HG02852 (cell line): ENCODE measurements around the gene PUM2.
"Not testable (repeated sequence)": the region's sequence is repeated elsewhere in the genome, so short reads cannot be mapped to it uniquely, and the experiment has no call there.

ENCODE experiments used
- ATAC-seq: cut with Tn5 transposase; IDR thresholded peaks from one replicate; pipeline ENCODE4 v1.9.1; 2021; ENCODE audit warnings: mild to moderate bottlenecking, moderate library complexity; ENCODE audit not compliant: unreplicated experiment

PUM2 gene

DNA sequence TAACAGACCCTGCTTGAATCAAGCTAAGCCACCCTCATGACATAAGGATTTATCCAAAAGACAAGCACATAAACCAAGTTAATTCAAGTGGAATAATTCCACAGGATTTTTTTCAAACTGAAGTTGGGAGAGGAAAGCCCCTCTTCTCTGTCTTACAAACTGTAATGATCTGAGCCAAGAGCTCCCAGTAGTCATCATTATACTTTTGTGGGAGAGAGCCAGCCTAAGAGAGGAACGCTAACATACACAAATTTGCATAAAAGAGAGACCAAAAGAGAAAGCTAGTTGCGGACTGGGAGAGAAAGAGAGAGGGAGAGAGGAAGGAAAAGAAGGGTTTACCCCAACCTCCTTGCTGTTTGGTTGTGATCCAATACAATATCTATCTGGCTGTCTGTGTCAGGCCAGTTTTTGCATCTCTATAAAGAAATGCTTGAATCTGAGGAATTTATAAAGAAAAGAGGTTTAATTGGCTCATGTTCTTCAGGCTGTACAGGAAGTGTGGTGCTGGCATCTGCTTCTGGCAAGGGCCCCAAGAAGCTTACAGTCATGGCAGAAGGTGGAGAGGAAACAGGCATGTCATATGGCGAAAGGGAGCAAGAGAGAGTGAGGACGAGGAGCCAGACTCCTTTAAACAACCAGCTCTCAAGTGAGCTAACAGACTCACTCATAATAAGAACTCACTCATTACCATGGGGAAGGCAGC is 20.8 kb upstream of the PUM2 start:
- no peak for ATAC-seq

GRCh38 chr2:20370191-20370590 is 19.5 kb upstream of the PUM2 start:
- ATAC-seq = no peak

DNA sequence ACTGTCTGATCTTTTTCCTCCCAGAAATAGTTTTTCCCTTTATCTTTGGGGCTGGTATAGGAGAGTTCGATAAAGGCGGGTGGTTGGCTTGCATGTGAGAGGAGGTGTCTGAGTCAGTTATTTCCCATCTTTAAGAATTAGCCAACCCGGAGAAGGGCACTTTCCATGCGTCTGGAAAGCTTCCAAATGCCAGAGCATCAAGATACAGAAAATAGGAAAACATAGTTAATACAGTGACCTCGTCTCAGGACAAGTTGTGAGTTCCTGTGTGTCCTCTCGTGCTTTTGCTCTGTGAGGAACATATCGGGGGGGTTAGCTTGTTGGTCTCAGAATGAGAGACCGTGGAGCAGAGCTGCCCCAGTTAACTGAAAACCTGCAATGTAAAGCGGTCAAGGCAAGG is 18.7 kb upstream of the PUM2 start:
- no peak for ATAC-seq

DNA sequence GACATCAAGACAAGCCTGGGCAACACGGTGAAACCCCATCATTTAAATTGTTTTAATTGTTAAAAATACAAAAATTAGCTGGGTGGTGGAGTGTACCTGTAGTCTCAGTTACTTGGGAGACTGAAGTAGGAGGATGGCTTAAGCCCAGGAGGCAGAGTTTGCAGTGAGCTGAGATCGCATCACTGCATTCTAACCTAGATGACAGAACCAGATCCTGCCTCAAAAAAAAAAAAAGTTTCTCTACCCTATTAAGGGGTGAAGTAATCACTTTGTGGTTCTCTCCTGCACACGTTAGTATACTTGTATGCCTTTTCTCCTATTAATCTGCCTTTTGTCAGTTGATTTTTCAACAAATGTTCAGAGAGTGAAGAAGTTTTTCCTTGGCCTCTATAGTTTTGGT is 18.1 kb upstream of the PUM2 start:
- no peak for ATAC-seq

- ATAC-seq = not testable (repeated sequence)
These were observed 17.3 kb upstream of the PUM2 start for GRCh38 chr2:20367929-20368328.

DNA sequence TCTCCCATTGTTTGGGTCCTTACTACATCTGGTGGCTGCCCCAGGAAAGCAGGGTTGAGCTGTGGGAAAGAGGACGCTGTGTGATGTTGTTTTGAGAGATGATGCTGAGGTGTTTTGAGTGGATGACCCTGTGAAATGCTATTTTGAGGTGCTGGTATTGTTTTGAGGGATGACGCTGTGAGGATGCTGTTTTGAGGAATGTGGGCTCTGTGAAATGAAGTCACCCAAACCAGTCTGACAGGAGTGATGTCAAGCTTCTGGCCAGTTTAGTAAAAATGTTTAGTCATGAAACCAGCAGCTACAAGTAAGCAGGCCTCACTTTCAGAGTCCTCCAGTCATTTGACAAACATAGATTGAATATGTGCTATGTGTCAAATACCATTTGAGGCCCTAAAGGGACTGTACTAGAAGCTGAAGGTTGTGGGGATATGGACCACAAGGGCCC is 16.1 kb upstream of the PUM2 start:
- ATAC-seq = no peak

DNA sequence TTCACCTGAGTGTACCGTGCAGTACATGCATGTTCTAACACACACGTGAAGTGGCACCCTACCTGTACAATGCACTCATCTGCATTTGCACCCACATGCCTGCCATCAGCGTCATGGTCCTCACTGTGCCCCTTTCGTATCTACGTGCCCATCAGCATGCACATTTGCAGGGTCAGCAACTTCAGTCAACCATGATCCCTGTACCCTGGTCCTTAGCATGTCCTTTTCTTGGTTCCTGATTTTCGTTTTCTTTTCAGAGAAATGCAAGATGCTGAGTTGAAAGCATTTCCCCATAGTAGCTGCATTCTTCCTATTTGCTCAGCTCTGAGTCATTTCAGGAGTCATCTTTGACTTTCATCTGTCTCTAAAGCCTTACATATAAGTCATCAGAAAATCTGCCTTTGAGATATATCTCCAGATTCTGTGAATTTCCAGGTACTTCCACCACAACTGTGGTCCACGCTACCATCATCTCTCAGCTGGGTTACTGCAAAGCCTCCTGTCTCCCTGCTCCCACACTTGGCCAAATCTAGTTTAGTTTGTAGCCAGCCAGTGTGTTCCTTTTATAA is 14.7 kb upstream of the PUM2 start:
- ATAC-seq = peak; percentile 97

GRCh38 chr2:20363578-20363977 is 12.9 kb upstream of the PUM2 start:
- ATAC-seq = no peak

GRCh38 chr2:20362701-20363435 is 12.2 kb upstream of the PUM2 start:
- no peak for ATAC-seq

- no peak for ATAC-seq
These were observed 11.2 kb upstream of the PUM2 start for GRCh38 chr2:20361893-20362292.

DNA sequence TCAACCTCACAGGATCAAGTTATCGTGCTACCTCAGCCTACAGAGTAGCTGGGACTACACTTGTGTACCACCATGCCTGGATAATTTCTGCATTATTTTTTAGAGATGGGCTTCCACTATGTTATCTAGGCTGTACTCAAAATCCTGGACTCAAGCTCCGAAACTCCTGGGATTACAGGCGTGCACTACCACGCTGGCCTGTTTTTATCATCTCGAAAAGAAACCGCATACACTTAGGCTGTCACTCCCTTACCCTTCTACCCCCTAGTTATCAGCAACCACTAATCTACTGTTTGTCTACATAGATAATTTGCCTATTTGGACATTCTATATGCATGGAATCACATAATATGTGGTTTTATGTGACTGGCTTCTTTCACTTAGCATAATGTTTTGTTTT is 8.5 kb upstream of the PUM2 start:
- ATAC-seq = no peak

GRCh38 chr2:20357638-20358389 is 7.2 kb upstream of the PUM2 start:
- ATAC-seq = no peak

- ATAC-seq = no peak
These were observed 5.4 kb upstream of the PUM2 start for GRCh38 chr2:20356042-20356441.

DNA sequence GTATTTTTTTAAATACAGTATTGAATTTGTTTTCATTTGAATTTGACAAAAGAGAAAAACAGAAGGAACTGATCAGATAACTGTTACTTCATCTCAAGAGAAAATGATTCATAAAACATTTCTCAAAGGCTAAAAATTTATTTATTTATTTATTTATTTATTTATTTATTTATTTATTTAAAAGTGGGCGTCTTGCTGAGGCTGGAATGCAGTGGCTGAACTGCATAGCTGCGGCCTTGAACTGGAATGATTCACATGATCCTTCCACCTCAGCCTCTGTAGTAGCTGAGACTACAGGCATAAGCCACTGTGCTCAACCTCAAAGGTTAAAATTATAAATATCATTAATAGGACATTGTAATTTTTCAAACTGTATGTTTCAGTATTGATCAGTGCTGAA is 4.5 kb upstream of the PUM2 start:
- ATAC-seq = no peak

DNA sequence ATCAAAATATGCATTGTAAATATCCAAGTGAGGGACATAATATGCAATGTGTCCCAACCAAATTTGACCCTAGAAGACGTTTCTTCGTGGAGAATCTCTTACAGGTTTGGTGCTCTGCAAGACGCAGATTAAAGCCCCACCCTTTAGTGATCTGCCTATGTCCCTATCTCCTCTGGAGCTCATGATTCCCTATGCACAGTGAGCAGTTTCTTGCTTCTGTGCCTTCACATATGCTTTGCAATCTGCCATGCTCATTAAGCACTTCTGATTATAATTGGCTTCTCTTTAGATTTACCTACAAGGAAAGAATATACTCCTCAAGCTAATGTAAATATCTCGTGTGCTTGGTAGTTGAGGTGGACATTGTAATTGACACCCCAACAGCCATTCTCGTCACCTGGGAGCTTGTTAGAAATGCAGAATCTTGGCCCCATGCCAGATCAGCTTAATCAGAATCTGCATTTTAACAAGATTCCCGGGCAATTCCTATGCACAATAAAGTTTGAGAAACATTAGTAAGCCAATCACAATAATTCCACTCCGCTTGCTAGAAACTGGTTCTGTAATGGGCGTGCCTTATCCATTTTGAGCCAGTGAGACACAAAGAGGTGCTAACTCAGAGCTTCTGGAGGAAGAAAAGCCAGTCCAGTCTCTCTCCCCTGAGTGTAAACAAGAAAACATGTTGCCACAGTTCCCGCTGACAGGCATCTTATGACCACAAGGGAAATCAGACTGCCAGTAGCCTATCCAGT is 2.8 kb upstream of the PUM2 start:
- ATAC-seq = no peak

DNA sequence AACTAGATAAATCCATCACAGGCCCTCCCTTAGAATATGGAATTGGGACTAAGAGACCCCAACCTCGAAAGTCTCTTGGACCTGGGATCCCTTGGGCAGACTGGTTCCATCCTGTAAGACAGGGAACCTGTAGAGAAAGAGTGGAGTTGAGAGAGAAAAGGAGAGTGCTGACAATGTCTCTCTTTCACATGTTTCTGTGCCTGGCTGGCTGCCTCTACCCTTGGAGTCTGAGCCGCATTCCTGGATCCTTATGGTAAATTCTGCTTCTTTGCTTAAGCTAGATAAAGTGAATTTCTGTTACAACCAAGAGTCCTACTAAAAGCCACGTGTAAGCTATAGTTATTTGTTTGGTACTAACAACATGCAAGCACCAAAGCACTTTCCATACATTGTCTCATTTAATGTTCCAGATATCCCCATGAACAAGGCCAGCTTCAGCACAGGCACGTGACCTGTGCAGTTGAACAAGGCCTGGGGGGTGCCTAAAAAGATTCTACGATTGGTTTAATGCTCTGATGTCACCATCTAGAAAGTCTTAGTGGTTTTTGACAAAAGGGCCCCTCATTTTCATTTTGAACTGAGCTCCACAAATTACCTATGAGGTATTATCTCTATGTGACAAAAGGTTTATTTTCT is 2.1 kb upstream of the PUM2 start:
- no peak for ATAC-seq

- ATAC-seq = no peak
These were observed 1.6 kb upstream of the PUM2 start for GRCh38 chr2:20352230-20352578.

DNA sequence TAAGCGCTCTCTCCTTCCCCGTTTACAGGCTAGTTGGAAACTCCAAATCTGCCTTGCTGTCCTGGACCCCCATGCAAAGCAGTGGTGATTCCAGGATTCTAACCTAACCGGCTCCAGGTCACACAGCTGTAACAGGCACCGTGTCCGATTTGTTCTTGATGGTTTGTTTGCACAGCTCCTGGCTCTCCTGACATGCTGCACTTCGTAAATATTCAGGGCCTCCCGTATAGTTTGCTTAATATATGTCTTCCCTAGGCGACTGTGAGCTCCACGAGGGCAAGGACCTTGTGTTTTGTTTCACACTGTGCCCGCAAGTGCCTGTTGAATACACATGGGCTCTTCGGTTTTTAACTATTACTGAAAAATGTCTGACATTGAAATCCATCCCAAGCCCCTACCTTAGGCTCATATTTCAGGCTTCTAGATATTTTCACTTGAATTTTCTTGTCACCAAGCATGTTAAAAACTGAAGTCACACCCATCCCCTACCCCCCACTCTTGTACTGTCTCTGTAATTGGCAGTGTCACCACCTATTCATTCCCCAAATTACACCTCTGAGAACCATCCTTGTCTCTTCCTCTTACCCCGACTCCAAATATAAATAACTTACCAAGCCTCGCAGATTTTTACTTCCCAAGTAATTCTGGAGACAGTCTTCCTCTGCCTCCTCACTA is 1.0 kb upstream of the PUM2 start:
- ATAC-seq = no peak

- ATAC-seq = peak; percentile 30
These were observed 467 bp downstream of the PUM2 start for GRCh38 chr2:20350041-20350712.
